HFF-Myc (cell line): ENCODE measurements around the gene ACVR1.
"Not testable (repeated sequence)": the region's sequence is repeated elsewhere in the genome, so short reads cannot be mapped to it uniquely, and the experiment has no call there.

Experiments
- DNase-seq: peaks from one replicate; pipeline ENCODE4 v3.0.0-alpha.2; 2011; ENCODE audit warnings: low read depth; ENCODE audit errors: extremely low read depth
- H3K4me3 ChIP-seq: replicated peaks from 2 replicates; pipeline ENCODE4 v1.5.1; 2011; ENCODE audit warnings: low read depth, mild to moderate bottlenecking, control low read depth, low read length
- CTCF ChIP-seq: IDR thresholded peaks from 2 replicates; pipeline ENCODE4 v1.5.1; 2012; ENCODE audit warnings: mild to moderate bottlenecking, low read depth, low read length, control low read depth; ENCODE audit errors: missing control alignments

The ACVR1 gene

GRCh38 chr2:157827377-157827776 lies 48.8 kb downstream of the ACVR1 start:
- TF ChIP-seq CTCF = no peak
- H3K4me3 ChIP-seq = no peak overlapping the region
- DNase-seq = no peak

GRCh38 chr2:157826644-157827043 lies 49.5 kb downstream of the ACVR1 start:
- not testable (repeated sequence) for DNase-seq, H3K4me3 ChIP-seq

GRCh38 chr2:157825885-157826284 lies 50.2 kb downstream of the ACVR1 start:
- H3K4me3 ChIP-seq = no peak overlapping the region
- no peak for DNase-seq
- TF ChIP-seq CTCF = no peak

GRCh38 chr2:157822993-157823392 lies 53.1 kb downstream of the ACVR1 start:
- no peak for TF ChIP-seq CTCF
- DNase-seq = no peak
- H3K4me3 ChIP-seq = no peak overlapping the region

GRCh38 chr2:157822533-157822932 lies 53.6 kb downstream of the ACVR1 start:
- no peak for TF ChIP-seq CTCF
- no peak overlapping the region for H3K4me3 ChIP-seq
- no peak for DNase-seq

GRCh38 chr2:157821519-157822131 lies 54.5 kb downstream of the ACVR1 start:
- no peak overlapping the region for H3K4me3 ChIP-seq
- DNase-seq = no peak
- no peak for TF ChIP-seq CTCF

GRCh38 chr2:157820193-157820592 lies 55.9 kb downstream of the ACVR1 start:
- no peak for DNase-seq
- H3K4me3 ChIP-seq = no peak overlapping the region
- TF ChIP-seq CTCF = no peak
